CD4-positive, alpha-beta T cell treated with Interleukin-17A for 1 hour (primary cell): Measurements from ENCODE around the gene MAGI2.
"Not testable (repeated sequence)": the region's sequence is repeated elsewhere in the genome, so short reads cannot be mapped to it uniquely, and the experiment has no call there.

Experiments used
- DNase-seq: peaks from one replicate; pipeline ENCODE4 v3.0.0-alpha.2; 2020

MAGI2 gene

DNA sequence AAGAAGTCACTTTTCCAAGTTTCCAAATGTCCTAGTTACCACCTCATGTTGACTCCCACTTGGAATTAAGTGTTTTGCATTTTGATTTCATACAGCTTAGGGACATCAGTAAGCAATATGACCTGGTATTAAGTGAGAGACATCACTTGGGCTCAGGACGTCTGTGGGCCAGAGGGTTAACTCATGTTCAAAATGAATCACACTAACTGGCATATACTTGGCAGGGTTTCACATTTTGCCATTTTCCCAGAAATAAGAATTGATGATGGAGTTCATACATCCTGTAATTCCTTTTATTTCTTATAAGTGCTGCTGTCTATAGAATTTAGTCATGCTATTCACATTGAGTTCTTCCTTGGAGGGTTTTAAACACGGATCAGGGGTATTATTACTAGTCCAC, 1138.3 kb downstream of the MAGI2 start:
- DNase-seq = no peak

DNA sequence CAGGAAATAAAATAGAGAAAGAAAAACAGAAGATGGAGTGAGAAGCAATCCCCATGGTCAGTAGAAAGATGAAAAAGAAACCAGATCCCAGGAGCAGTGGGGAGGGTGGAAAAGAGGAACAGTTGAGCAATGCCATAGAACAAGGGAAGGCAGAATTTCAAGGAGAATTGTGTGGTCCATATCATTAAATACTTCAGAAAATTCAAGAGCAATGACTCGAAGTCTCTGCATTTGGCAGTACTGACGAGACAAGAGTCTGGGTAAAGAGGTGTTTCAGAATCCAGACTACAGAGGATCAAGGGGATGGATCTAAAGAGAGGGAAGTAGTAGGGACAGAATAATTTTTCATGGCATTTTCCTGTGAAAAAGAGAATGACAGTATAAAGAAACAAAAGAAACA, 1142.3 kb downstream of the MAGI2 start:
- no peak for DNase-seq

DNA sequence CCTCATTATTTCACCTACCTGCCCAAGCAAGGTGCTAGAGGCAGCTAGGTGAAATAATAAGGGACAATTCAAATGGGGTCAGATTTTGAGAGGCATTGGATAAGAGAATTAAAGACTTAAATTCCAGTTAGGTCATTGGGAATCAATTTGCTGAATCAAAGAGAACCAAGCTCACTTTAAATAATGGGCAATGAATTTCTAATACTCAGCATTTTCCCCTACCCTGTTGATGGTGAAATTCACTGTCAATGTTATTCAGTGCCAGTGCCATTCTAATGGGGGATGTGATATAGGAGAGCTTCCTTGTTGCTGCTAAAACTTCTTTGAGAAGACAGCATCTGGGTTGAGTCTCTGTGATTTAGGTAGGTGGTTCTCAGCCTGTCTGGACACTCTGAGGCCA, 1145.6 kb downstream of the MAGI2 start:
- no peak for DNase-seq

DNA sequence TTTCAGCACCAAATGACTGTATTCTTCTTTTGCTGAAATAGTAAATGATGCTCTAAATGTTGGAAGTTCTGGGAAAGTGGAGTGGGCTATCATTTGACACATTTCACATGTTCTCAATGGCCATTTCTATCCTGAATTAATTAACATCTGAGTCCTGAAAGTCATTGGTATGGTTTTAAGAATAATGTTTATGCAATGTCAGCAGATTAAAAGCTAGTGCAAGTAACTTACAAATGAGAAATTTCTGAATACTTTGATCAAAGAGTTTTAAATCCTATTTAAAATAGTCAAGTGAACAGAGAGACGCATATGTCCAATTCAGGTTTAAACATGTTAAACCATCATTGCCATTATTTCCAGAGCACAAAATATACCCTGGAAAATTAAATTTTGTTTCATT, 1146.8 kb downstream of the MAGI2 start:
- no peak for DNase-seq

DNA sequence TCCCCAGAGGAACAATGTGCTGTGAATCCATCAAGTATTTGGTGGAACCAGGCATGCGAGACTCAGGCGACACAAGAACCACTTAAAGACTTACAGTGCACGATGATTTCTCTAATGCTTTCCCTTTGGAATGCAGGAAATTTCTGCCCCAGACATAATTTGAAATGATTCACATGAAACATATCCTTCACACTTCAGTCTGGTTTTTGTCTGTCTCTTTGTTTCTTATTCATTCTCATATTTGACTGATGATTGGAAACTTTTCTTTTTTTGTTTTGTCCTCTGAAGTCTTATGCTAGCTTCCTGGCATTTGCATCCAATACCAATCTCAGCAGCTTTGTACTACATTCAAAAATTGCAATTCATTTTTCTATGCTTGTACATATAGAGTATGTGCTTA, 1152.1 kb downstream of the MAGI2 start:
- no peak for DNase-seq

DNA sequence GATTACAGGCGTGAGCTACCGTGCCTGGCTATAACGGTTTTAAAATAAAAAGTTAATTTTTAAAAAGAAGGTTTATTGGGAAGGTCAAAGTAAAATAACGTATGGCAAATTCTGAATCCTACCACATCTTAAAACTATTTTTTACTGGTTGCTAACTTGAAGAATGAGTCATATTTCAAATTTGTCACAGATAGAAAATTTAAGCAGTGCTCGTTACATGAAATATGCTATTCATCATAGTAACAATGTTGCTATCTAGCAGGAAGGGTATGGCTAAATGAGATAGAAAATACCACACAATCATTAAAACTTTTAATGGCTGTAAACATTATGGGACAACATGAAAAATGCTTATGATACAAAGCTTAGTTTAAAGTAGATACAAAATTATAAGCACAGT, 1154.4 kb downstream of the MAGI2 start:
- no peak for DNase-seq

DNA sequence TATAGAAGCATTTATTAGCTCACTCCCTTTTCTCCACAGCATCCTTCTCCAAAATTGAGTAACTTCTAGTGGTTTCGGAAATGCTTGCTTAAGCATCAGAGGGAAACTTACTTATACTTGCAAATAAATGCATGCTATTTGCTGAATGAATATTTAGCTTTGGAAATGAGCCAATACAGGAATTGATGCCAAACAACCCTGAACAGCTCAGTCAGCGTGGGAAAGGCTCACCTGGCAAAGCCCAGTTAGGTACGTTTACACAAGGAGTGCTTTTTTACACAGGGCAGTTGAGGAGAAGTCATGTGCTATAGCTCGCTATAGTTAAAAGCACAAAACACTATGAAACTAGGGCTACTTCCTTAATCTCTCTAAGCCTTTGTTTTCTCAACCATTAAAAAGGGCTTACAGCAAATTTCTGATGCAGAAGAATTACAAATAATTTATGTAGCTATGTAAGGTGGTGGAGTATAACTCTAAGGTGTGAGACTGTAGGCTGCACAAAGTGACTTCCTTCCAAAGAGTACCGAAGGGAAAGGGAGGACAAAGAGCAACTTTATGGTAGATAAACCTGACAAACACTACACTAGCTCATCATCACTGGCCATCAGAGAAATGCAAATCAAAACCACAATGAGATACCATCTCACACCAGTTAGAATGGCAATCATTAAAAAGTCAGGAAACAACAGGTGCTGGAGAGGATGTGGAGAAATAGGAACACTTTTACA, 1156.7 kb downstream of the MAGI2 start:
- no peak for DNase-seq

DNA sequence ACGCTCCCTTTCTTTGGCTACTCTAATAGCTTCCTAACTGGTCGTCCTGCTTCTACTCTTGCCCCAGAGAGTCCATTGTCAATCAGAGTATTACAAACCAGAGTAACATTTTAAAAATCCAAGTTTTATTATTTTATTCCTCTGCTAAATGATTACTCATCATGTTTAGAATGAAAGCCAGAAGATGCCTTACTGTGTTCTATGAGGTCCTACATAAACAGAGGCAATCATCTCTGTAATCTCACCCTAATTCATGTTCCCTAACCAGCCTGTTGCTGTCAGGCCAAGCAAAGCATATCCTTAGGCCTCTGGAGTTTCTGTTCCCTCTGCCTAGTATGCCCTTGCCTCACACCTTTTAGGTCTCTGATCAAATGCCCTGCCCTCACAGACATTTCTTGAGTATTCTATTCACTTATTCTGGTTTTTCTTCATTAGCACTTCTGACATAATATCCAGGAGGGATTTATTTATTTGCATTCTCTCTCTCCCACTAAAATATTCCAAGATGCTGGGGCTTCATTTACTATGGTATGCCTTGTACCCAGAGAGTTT, 1157.3 kb downstream of the MAGI2 start:
- DNase-seq = no peak

DNA sequence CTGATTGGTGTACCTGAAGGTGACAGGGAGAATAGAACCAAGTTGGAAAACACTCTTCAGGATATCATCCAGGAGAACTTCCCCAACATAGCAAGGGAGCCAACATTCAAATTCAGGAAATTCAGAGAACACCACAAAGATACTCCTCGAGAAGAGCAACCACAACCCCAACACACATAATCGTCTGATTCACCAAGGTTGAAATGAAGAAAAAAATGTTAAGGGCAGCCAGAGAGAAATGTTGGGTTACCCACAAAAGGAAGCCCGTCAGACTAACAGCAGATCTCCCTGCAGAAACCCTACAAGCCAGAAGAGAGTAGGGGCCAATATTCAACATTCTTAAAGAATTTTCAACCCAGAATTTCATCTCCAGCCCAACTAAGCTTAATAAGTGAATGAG, 1164.0 kb downstream of the MAGI2 start:
- not testable (repeated sequence) for DNase-seq

DNA sequence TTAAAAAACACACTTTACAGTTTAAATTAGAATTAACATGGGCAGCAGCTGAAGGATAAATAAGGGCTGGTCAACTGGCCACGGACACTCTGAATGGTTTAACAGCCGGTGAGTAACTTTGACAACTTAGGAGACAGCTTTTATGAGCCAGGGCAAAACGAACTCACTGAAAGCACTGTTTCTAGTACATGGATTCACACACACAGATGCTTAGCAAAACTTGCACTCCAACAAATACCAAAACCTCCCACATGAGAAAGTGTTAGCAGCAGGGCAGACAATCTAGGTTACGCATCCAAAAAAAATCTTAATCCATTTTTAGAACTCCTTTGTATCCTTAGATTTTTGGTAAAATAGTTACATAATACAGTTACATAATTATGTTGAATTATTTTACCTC, 1168.5 kb downstream of the MAGI2 start:
- DNase-seq = no peak

DNA sequence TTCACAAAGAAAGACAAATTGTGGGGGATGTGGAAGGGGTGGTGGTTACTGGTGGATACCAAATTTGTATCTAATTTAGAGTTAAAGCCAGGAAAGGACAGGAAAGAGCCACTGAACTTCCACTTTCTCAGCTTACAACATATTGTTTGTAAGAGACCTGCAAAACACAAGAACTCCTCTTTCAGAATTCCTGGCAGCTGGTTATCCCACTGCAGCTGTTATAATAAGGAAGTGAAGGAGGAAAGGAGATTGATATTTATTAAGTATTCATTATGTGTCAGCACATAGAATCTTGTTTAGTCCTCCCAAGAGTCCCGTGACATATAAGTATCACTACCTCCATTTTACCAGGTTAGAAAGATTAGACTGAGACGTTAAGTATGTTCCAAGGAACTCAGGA, 1173.2 kb downstream of the MAGI2 start:
- no peak for DNase-seq

DNA sequence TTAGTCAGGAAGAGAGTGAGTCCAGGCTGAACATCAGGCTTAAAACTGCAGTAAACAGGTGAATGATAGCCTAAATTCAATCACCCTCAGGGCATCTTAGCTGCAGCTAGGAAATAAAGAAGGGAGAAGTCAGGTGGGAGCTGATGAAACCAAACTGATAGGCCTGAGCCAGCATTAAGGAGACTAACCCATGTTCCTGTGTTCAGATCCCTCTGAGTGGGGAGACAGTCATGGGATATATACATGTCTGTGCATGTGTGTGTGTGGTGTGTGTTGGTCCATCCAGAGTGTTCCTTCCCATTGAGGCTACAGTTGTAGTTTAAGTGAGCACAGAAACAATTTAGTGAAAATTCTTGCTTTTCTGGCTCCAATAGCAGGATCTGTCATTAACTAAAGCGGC, 1174.0 kb downstream of the MAGI2 start:
- no peak for DNase-seq

DNA sequence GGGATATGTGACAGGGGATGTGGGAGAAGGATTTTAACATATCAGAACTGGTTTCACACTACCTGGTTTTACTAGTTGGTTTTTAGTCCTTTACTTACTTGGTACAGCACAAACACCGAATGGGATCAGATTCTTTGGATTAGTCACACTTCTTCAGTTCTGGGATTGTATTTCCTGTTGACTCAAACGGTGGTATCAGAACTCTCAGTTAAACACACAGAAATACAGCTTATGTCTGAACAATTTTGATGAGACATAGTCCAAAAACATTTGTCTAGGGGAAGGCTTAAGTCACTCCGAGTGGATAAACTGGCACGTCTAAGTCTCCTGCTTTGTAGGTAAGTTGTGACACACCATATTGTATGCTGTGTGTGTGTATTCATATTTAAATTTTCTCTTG, 1174.4 kb downstream of the MAGI2 start:
- no peak for DNase-seq

DNA sequence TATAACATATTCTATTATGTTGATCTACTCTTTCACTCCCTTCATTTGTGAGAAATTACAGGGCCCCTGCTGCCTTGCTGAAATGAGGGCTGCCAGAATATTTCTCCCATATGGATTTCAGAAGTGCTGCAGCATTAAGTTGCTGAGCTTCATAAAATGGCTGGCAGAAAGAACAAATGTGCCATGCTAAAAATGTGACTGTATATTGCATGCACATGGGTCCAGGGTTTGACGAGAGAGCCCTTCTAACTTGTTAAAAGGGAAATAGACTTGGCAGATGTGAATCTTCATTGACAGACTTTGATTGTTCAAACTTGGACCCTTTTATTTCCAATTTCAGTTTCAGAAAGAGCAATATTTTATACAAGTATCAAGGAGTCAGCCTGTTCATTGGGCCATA, 1186.3 kb downstream of the MAGI2 start:
- DNase-seq = no peak

DNA sequence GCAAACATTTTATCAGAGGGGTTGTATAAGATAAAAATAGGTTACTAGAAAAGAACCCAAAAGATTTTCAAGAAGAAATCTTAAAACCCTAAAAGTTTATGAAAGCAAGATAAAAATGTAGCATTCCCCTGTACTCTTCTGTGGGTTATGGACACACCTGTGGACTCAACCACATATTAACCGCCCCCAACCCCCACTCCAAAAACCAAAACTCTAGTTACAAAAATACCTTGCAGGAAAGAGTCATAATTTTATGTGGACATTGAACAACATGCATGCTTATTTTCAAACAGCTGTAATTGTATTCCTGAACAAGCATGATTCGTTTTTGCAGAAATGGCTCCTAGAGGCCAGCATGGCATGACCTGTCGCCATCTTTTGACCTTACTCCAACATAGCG, 1188.0 kb downstream of the MAGI2 start:
- DNase-seq = no peak

DNA sequence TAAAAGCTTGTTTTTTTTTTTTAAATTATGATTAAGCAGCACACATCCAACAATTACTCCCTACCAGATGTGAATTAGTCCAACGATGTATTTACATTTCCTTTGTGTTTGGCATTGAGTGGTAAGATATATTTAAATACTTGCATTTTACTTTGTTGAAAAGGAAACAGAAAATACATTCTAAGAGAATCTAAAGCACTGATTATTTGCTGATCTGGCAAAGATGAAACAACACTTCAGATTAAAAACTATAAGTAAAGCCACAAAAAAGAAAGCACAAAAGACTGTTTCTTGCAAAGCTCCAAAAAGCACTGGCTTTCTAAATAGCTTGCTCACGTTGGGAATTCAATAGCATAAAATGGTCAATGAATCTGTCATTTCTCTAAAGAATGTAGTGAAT, 1188.4 kb downstream of the MAGI2 start:
- no peak for DNase-seq

DNA sequence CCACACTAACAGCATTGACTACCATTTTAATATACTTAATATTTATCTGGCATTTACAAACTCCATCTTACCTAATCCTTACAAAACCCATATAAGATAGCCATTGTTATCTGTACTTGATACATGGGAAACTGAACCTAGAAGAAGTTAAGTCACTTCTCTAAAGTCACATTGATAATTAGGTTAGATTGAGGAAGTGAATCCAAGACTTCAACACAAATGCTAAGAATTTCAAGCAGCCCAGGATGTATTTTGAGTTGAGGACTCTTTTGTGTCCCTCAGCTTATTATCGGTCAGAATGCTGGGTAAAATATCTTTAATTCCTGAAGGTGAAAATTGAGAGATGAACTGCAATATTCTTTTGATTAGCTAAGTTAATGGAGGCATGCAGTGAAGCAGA, 1189.4 kb downstream of the MAGI2 start:
- DNase-seq = no peak

DNA sequence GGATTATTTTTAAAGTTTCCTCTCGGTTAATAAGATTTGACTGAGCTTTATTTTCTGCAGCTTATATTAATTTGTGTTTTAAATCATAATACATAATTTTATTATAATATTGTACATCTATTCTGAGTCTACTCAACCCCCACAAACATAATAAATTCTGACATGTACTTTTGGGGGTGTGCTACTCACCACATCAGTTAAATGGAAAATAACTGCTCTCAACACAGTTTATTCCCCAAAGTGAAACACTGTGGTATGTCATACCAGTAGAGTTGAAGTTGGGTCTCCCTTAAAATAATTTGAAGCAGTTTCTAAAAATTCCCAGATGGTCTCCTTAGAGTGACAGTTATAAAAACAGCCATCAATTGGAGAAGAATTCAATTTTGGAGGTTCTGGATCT, 1191.7 kb downstream of the MAGI2 start:
- DNase-seq = no peak

DNA sequence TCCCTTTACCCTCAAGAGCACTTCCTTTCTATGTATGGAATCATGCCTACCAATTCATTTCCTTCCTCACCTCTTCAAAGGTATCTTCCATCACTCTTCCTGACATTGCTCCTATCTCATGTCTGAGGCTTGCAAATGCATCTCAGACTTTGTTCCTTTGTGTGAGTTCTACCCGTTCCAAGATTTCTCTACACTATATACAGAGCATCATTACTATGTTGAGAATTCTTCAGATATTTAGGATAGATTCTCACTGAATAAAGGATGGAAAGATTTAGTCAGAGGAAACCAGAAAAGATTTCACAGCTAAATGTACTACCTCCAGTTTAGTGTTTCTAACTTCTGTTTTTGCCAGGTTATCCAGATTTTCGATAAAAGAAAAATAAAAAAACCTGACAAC, 1192.2 kb downstream of the MAGI2 start:
- no peak for DNase-seq

DNA sequence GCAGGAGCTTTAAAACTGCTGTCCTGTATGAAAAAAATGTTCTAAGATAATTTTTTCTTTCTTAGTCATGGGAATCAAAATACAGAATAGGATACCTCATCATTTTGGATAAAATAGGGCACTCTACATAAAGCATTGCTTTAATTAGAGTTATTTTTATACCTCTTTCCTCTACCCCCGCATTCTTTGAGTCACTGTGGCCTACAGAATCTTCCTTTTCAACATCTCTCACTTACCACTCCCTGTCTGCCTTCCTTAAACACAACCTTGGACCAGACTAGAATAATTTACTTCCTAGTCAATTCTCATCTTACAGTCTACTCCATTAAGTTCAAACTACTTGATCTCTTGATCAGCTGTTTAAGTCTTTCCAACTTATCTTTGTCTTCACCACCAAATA, 1192.6 kb downstream of the MAGI2 start:
- DNase-seq = no peak

DNA sequence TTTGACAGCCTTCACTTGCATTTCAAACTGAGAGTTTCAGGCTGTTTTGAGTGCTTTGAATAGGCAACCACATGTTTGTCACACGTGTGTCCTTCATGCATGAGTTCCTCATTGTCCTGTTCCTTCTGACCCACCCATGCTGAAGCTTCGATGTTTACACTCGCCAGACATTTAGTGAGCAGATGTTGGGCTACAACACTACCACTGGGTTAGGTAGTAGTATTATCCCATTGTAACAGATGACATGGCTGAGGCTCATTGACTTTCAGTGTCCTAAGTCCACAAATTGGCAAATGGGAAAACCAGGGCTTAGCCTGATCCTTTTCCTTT, 1198.8 kb downstream of the MAGI2 start:
- no peak for DNase-seq

DNA sequence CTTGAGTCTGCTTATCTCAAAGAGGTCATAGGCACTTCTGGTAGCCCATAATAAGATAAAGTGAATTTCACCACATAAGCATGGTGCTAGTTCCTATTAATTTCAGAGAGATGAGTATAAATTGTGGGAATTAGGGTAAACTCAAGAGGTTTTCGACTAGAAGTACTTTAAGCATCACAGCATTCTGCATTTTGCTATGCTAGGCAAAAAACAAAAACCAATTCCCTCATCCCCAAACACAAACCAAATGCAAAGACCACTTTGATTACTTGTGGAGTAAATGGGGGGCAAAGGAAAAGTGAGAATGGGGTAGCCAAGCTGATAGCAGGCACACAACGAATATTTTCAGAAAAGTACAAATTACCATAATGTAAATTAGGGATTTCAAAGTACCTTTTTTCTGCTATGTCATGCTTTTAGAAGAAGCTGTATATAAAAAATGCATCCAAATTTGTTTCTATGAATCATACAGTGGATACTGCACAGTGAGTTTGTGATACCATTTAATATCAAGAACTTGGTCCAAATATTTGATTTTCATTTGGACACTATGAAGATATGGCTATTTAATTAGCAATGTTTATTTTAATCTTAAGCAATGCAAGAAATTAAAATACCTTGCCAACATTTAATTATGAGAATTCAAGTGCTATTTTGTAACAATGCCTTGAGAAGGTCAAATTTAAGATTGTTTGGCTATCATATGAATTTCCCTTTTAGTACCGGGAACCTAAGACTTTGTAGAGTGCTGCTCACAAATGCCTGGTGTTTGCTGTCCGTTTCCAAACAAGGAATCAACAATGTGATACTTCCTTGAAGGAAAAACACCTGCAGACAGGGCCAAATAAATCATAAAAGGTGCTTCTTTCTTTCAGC, 1199.4 kb downstream of the MAGI2 start:
- no peak for DNase-seq

DNA sequence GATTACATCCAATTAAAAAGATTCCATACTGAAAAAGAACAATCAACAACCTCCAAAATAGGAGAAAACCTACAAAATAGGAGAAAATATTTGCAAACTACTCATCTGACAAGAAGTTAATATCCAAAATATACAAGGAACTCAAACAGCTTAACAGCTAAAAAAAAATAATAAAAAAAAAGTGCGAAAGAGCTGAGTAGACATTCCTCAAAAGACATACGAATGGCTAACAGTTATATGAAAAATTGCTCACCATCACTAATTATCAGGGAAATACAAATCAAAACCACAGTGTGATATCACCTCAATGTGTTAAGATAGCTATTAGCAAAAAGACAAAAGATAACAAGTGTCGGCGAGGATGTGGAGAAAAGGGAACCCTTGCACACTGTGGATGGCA, 1204.6 kb downstream of the MAGI2 start:
- no peak for DNase-seq

DNA sequence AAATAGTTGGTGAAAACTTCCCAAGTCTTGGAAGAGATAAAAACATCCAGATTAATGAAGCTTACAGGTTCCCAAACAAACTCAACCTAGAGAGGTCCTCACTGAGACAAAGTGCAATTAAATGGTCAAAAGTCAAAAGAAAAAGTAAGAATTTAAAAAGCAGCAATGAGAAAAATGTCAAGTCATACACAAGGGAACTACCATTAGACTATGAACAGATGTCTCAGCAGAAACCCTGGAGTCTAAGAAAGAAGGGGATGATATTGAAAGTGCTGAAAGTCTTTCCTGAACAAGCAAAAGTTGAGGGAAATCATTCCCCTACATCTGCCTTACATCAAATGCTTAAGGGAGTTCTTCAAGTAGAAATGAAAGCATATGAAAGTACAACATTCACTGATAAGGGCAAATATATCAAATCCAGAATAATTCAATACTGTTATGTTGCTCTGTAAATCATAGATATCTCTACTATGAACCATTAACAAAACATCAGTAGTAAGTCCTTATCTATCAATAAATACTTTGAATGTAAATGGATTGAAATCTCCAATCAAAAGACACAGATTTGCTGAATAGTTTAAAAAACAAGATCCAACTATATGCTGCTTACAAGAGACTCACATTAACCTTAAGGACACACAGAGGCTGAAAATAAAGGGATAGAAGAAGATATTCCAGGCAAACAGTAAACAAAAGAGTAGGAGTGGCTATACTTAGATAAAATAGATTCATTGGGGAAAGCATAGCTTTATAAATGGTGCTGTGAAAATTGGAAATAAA, 1205.4 kb downstream of the MAGI2 start:
- no peak for DNase-seq
